Superior temporal gyrus (tissue), 1 donor: ENCODE results near the gene TOX2.

Experiments
- DNase-seq: peaks from one replicate; pipeline ENCODE4 v3.0.0-alpha.2; 2016; ENCODE audit errors: extremely low spot score

The TOX2 gene

GRCh38 chr20:44001667-44002596 is 87.3 kb downstream of the TOX2 start:
- DNase-seq, result no peak

- no peak for DNase-seq
These were observed 88.2 kb downstream of the TOX2 start for GRCh38 chr20:44002861-44003260.

GRCh38 chr20:44003609-44004008 is 89.0 kb downstream of the TOX2 start:
- no peak for DNase-seq

- DNase-seq, result no peak
These were observed 89.8 kb downstream of the TOX2 start for GRCh38 chr20:44004306-44004915.

- no peak for DNase-seq
These were observed 91.0 kb downstream of the TOX2 start for GRCh38 chr20:44005661-44006060.

GRCh38 chr20:44006126-44006525 is 91.5 kb downstream of the TOX2 start:
- DNase-seq, result no peak

GRCh38 chr20:44006578-44006977 is 91.9 kb downstream of the TOX2 start:
- no peak for DNase-seq

- no peak for DNase-seq
These were observed 94.4 kb downstream of the TOX2 start for GRCh38 chr20:44008806-44009678.

- DNase-seq, result no peak
These were observed 95.0 kb downstream of the TOX2 start for GRCh38 chr20:44009679-44009992.

- DNase-seq, result no peak
These were observed 95.6 kb downstream of the TOX2 start for GRCh38 chr20:44010162-44010704.

GRCh38 chr20:44011251-44011940 is 96.7 kb downstream of the TOX2 start:
- no peak for DNase-seq

- no peak for DNase-seq
These were observed 98.0 kb downstream of the TOX2 start for GRCh38 chr20:44012466-44013226.

- DNase-seq, result no peak
These were observed 100.4 kb downstream of the TOX2 start for GRCh38 chr20:44014807-44015732.

- peak; percentile 17 for DNase-seq
These were observed 101.1 kb downstream of the TOX2 start for GRCh38 chr20:44015733-44016103.

GRCh38 chr20:44016525-44016924 is 101.9 kb downstream of the TOX2 start:
- DNase-seq, result no peak

- no peak for DNase-seq
These were observed 102.6 kb downstream of the TOX2 start for GRCh38 chr20:44017211-44017610.

GRCh38 chr20:44017905-44018258 is 103.2 kb downstream of the TOX2 start:
- no peak for DNase-seq

GRCh38 chr20:44018259-44018941 is 103.7 kb downstream of the TOX2 start:
- DNase-seq, result no peak

GRCh38 chr20:44018942-44019637 is 104.4 kb downstream of the TOX2 start:
- DNase-seq, result no peak
